K562 (cell line): ENCODE results near the gene DPP10. TPM values are rescaled to one million over a fixed set of nuclear protein-coding genes. Genes with fewer than 3 reads are reported as not detected.

Source experiments
- ETS2 ChIP-seq: IDR thresholded peaks from 2 replicates; pipeline ENCODE4 v1.6.1; 2016; ENCODE audit warnings: borderline replicate concordance, missing genetic modification characterization, mild to moderate bottlenecking, moderate library complexity, missing compliant biosample characterization; ENCODE audit not compliant: poor library complexity, severe bottlenecking
- FOXK1 ChIP-seq: sonication (generic); formaldehyde crosslinking; IDR thresholded peaks from 2 replicates; pipeline ENCODE4 v1.8.0; 2022; ENCODE audit warnings: missing genetic modification reagents, mild to moderate bottlenecking, borderline replicate concordance
- KAT8 ChIP-seq: fragments of 450-650 bp; IDR thresholded peaks from 2 replicates; pipeline ENCODE4 v1.6.1; 2016; ENCODE audit warnings: low read depth, mild to moderate bottlenecking
- POLR3G ChIP-seq: IDR thresholded peaks from 2 replicates; pipeline ENCODE4 v1.6.1; 2011; ENCODE audit not compliant: insufficient read length, insufficient replicate concordance; ENCODE audit errors: extremely low read depth
- PRPF4 ChIP-seq: fragments of 200-400 bp; formaldehyde crosslinking; IDR thresholded peaks from one replicate; pipeline ENCODE4 v1.6.1; 2017; ENCODE audit warnings: low read length, low read depth, mild to moderate bottlenecking; ENCODE audit not compliant: insufficient read depth, poor library complexity, severe bottlenecking
- ZBTB7A ChIP-seq: IDR thresholded peaks from 2 replicates; pipeline ENCODE4 v1.6.1; 2011; ENCODE audit warnings: low read depth, mild to moderate bottlenecking, low read length, moderate library complexity, borderline replicate concordance; ENCODE audit not compliant: control insufficient read depth
- ZNF444 ChIP-seq: fragments of 250-450 bp; sonication (Bioruptor Pico); IDR thresholded peaks from 2 replicates; pipeline ENCODE4 v1.4.0; 2020; ENCODE audit warnings: mild to moderate bottlenecking, moderate library complexity
- ZNF77 ChIP-seq: fragments of 250-450 bp; sonication (Bioruptor Pico); IDR thresholded peaks from 2 replicates; pipeline ENCODE4 v1.5.0; 2020
- polyA plus RNA-seq, 8 experiments: library from polyadenylated mRNA; depleted of rRNA in 4 of 8; stranded (reverse) in 5 of 8; unstranded in 3 of 8; fragments of >200 nt; fragmentation: Nextera tagmentation in 2 of 8; fragmentation: Illumina TruSeq in 1 of 8; extraction: Ambion mirVana in 2 of 8; extraction: Trizol in 1 of 8; gene quantifications; 2 replicates each; pipeline versions ENCODE4 v1.2.1 to v1.2.3, GENCODE V29; 2011 to 2014; ENCODE audit warnings: inconsistent platforms in 1 of 8, missing spikeins in 1 of 8
- total RNA-seq, 7 experiments: library from RNA; depleted of rRNA in 6 of 7; stranded (reverse); fragments of >200 nt in 6 of 7; fragmentation: Illumina TruSeq in 2 of 7; extraction: Trizol in 2 of 7; gene quantifications; 2 replicates each; pipeline versions ENCODE4 v1.2.1 to v1.2.3, GENCODE V29; 2011 to 2021; ENCODE audit warnings: low replicate concordance in 1 of 7
- TF ChIP-seq, protein P1 (sequence below): fragments of 450-650 bp; IDR thresholded peaks from 2 replicates; pipeline ENCODE4 v1.6.1; 2016; ENCODE audit warnings: borderline replicate concordance
- TF ChIP-seq, protein P2 (sequence below): sonication (generic); formaldehyde crosslinking; IDR thresholded peaks from 2 replicates; pipeline ENCODE4 v1.8.1; 2023; ENCODE audit warnings: mild to moderate bottlenecking, missing genetic modification reagents
- TF ChIP-seq, protein P3 (sequence below): fragments of 450-650 bp; formaldehyde crosslinking; conservative IDR thresholded peaks from 2 replicates; pipeline ENCODE4 v1.4.0; 2022; ENCODE audit warnings: mild to moderate bottlenecking, missing genetic modification characterization

Gene DPP10
- total and polyA plus RNA-seq, 9 of the 15 experiments (the other 6 are each of a cell fraction or from before 2014, with no cell fraction given), result not detected

DNA sequence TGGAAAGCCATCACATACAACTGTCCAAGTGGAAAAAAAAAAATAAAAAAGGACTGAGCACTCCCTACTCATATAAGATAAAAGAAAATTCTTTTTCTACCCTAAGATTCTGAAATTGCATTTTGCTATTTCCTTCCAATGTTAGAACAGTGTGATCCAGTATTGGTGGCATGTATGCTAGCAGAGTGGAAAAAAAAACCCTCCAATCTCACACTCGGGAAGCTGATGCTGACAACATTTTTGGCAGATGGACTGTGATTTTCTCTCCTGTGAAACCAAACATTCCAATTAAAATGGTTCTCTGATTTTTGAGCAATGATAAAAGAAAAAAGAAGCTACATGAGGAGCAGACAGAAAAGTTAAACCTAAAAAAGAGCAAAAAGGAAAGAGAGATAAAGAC lies 419.8 kb downstream of the DPP10 start (continued):
- no peak for TF ChIP-seq PRPF4
- TF ChIP-seq, protein P1, sequence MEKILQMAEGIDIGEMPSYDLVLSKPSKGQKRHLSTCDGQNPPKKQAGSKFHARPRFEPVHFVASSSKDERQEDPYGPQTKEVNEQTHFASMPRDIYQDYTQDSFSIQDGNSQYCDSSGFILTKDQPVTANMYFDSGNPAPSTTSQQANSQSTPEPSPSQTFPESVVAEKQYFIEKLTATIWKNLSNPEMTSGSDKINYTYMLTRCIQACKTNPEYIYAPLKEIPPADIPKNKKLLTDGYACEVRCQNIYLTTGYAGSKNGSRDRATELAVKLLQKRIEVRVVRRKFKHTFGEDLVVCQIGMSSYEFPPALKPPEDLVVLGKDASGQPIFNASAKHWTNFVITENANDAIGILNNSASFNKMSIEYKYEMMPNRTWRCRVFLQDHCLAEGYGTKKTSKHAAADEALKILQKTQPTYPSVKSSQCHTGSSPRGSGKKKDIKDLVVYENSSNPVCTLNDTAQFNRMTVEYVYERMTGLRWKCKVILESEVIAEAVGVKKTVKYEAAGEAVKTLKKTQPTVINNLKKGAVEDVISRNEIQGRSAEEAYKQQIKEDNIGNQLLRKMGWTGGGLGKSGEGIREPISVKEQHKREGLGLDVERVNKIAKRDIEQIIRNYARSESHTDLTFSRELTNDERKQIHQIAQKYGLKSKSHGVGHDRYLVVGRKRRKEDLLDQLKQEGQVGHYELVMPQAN, result no peak
- no peak for TF ChIP-seq ZNF77 (CRISPR knock-in tag)
- TF ChIP-seq FOXK1 (CRISPR knock-in tag), result no peak
- TF ChIP-seq, protein P2, sequence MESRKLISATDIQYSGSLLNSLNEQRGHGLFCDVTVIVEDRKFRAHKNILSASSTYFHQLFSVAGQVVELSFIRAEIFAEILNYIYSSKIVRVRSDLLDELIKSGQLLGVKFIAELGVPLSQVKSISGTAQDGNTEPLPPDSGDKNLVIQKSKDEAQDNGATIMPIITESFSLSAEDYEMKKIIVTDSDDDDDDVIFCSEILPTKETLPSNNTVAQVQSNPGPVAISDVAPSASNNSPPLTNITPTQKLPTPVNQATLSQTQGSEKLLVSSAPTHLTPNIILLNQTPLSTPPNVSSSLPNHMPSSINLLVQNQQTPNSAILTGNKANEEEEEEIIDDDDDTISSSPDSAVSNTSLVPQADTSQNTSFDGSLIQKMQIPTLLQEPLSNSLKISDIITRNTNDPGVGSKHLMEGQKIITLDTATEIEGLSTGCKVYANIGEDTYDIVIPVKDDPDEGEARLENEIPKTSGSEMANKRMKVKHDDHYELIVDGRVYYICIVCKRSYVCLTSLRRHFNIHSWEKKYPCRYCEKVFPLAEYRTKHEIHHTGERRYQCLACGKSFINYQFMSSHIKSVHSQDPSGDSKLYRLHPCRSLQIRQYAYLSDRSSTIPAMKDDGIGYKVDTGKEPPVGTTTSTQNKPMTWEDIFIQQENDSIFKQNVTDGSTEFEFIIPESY (CRISPR knock-in tag), result no peak
- no peak for TF ChIP-seq ZNF444 (CRISPR knock-in tag)
- no peak for TF ChIP-seq ZBTB7A
- TF ChIP-seq KAT8, result no peak
- TF ChIP-seq POLR3G, result no peak
- TF ChIP-seq, protein P3, sequence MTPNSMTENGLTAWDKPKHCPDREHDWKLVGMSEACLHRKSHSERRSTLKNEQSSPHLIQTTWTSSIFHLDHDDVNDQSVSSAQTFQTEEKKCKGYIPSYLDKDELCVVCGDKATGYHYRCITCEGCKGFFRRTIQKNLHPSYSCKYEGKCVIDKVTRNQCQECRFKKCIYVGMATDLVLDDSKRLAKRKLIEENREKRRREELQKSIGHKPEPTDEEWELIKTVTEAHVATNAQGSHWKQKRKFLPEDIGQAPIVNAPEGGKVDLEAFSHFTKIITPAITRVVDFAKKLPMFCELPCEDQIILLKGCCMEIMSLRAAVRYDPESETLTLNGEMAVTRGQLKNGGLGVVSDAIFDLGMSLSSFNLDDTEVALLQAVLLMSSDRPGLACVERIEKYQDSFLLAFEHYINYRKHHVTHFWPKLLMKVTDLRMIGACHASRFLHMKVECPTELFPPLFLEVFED (CRISPR knock-in tag), result no peak
- TF ChIP-seq ETS2 (tag), result no peak
